Measurements from ENCODE around the gene FXR2. TPM values are rescaled to one million over a fixed set of nuclear protein-coding genes. Genes with fewer than 3 reads are reported as not detected.

FXR2 gene
- total RNA-seq, 2 experiments from 2014 or later: 29.7 to 36.8 TPM

GRCh38 chr17:7550344-7550743, 64.4 kb downstream of the FXR2 start:
- intact Hi-C loops (cut with micrococcal nuclease): no loop called here
- Mint-ChIP-seq H3K36me3 (ENCODE audit: low read depth) (no peaks in the 10 kb centered on the region), H3K4me1 (ENCODE audit: low read depth) (peaks cover 54% of the 10 kb centered on the region), H3K27ac (no peak overlapping the region), H3K4me3 (no peak overlapping the region), H3K9me3 (no peaks in the 10 kb centered on the region), H3K27me3 (ENCODE audit: low read depth) (no peaks in the 10 kb centered on the region)
- no peak for DNase-seq
- CTCF ChIA-PET: interaction anchor here (0.6 to 2.5 kb wide), 2 partner anchors 10 to 27 kb away, joined by 3 to 14 read pairs; no protein-coding TSS in a partner anchor

- peak; percentile 54 for DNase-seq
- H3K27ac Mint-ChIP-seq: peak overlapping the region; percentile 25
- H3K36me3 Mint-ChIP-seq (ENCODE audit: low read depth): no peaks in the 10 kb centered on the region
- H3K27me3 Mint-ChIP-seq (ENCODE audit: low read depth): no peaks in the 10 kb centered on the region
- peaks cover 51% of the 10 kb centered on the region for H3K4me1 Mint-ChIP-seq (ENCODE audit: low read depth)
- intact Hi-C loops (cut with micrococcal nuclease): loop anchor here (1.0 to 2.0 kb wide), 4 partner anchors 12 to 114 kb away; partner anchors contain the start of genes POLR2A, SENP3 and TMEM102
- no peaks in the 10 kb centered on the region for H3K9me3 Mint-ChIP-seq
- CTCF ChIA-PET: interaction anchor here (0.6 to 2.5 kb wide), 4 partner anchors 11 to 293 kb away, joined by 3 to 14 read pairs (median 4); no protein-coding TSS in a partner anchor
- H3K4me3 Mint-ChIP-seq: peak overlapping the region; percentile 65
These were observed 65.2 kb downstream of the FXR2 start for GRCh38 chr17:7549401-7550055.

- DNase-seq: peak; percentile 69
- CTCF ChIA-PET: interaction anchor here (0.6 to 2.5 kb wide), 5 partner anchors 12 to 292 kb away, joined by 3 to 14 read pairs (median 5); no protein-coding TSS in a partner anchor
- intact Hi-C loops (cut with micrococcal nuclease): loop anchor here (1.0 to 2.0 kb wide), 4 partner anchors 13 to 113 kb away; partner anchors contain the start of genes POLR2A, SENP3 and TMEM102
- peak within 1 kb of the TSS; percentile 33 for H3K27ac Mint-ChIP-seq
- no peaks in the 10 kb centered on the region for H3K27me3 Mint-ChIP-seq (ENCODE audit: low read depth)
- H3K4me3 Mint-ChIP-seq: peak within 1 kb of the TSS; percentile 77
- no peaks in the 10 kb centered on the region for H3K9me3 Mint-ChIP-seq
- peaks cover 47% of the 10 kb centered on the region for H3K4me1 Mint-ChIP-seq (ENCODE audit: low read depth)
- H3K36me3 Mint-ChIP-seq (ENCODE audit: low read depth): no peaks in the 10 kb centered on the region
These were observed 65.9 kb downstream of the FXR2 start, which contains the start of gene TNFSF12 for GRCh38 chr17:7548585-7549400. Gene TNFSF12 (plus strand): TSS chr17:7549058. CDS start chr17:7549154, 96 bp downstream.

GRCh38 chr17:7544911-7545310, 69.8 kb downstream of the FXR2 start:
- no peak overlapping the region for H3K27ac Mint-ChIP-seq
- H3K4me3 Mint-ChIP-seq: no peak overlapping the region
- intact Hi-C loops (cut with micrococcal nuclease): no loop called here
- H3K9me3 Mint-ChIP-seq: no peaks in the 10 kb centered on the region
- CTCF ChIA-PET: no interaction called here
- no peak for DNase-seq
- H3K36me3 Mint-ChIP-seq (ENCODE audit: low read depth): no peaks in the 10 kb centered on the region
- no peaks in the 10 kb centered on the region for H3K27me3 Mint-ChIP-seq (ENCODE audit: low read depth)
- H3K4me1 Mint-ChIP-seq (ENCODE audit: low read depth): peaks cover 14% of the 10 kb centered on the region

Other genes with a start within 250 kb of the FXR2 start
- 1 to 10 TPM; 4.0 to 4.8 TPM for gene TNK1, start 233.8 kb downstream of the FXR2 start, total RNA-seq
- gene PLSCR3, start 220.4 kb downstream of the FXR2 start, total RNA-seq: 10 to 100 TPM; 58.6 to 59.4 TPM
- gene TMEM256, start 210.8 kb downstream of the FXR2 start, total RNA-seq: 10 to 100 TPM; 65.6 to 66.3 TPM
- gene NLGN2, start 207.1 kb downstream of the FXR2 start, total RNA-seq: 1 to 10 TPM; 7.7 to 8.9 TPM
- gene SPEM1, start 194.6 kb downstream of the FXR2 start, total RNA-seq: not detected
- not detected for gene SPEM2, start 189.3 kb downstream of the FXR2 start, total RNA-seq
- gene SPEM3, start 186.0 kb downstream of the FXR2 start, total RNA-seq: not detected
- 1 to 10 TPM; 3.3 to 3.5 TPM for gene TMEM102, start 179.5 kb downstream of the FXR2 start, total RNA-seq
- gene FGF11, start 175.4 kb downstream of the FXR2 start, total RNA-seq: 1 to 10 TPM; 1.3 to 1.6 TPM
- gene CHRNB1, start 169.8 kb downstream of the FXR2 start, total RNA-seq: 1 to 10 TPM; 5.1 to 5.9 TPM
- gene ZBTB4, start 135.3 kb downstream of the FXR2 start, total RNA-seq: 1 to 10 TPM; 9.2 to 9.4 TPM
- not detected for gene SLC35G6, start 133.5 kb downstream of the FXR2 start, total RNA-seq
- gene POLR2A, start 130.5 kb downstream of the FXR2 start, total RNA-seq: 100 to 1,000 TPM; 204 to 205 TPM
- 1 to 10 TPM; 5.8 to 7.4 TPM for gene TNFSF12, start 65.8 kb downstream of the FXR2 start, total RNA-seq
- gene TNFSF13, start 56.1 kb downstream of the FXR2 start, total RNA-seq: 1 to 10 TPM; 2.1 to 2.6 TPM
- gene SENP3, start 53.0 kb downstream of the FXR2 start, total RNA-seq: 10 to 100 TPM; 43.2 to 46.9 TPM
- 10 to 100 TPM; 11.6 to 12.6 TPM for gene CD68, start 35.3 kb downstream of the FXR2 start, total RNA-seq
- 10 to 100 TPM; 48.8 to 53.5 TPM for gene MPDU1, start 31.0 kb downstream of the FXR2 start, total RNA-seq
- gene SOX15, start 24.8 kb downstream of the FXR2 start, total RNA-seq: under 1 TPM in 1 of 2 experiments, not detected in 1; 0.20 TPM
- gene SAT2, start 12.9 kb upstream of the FXR2 start, total RNA-seq: 10 to 100 TPM; 14.3 to 16.9 TPM
- gene SHBG, start 15.2 kb upstream of the FXR2 start, total RNA-seq: not detected
- under 1 TPM; 0.14 to 0.30 TPM for gene ATP1B2, start 36.0 kb upstream of the FXR2 start, total RNA-seq
- gene TP53, start 72.6 kb upstream of the FXR2 start, total RNA-seq: 100 to 1,000 TPM; 148 to 149 TPM
- gene WRAP53, start 73.6 kb upstream of the FXR2 start, total RNA-seq: 10 to 100 TPM; 13.7 to 14.7 TPM
- gene EFNB3, start 90.3 kb upstream of the FXR2 start, total RNA-seq: not detected
- gene DNAH2, start 102.8 kb upstream of the FXR2 start, total RNA-seq: not detected
- gene KDM6B, start 219.3 kb upstream of the FXR2 start, total RNA-seq: 10 to 100 TPM; 22.7 to 24.1 TPM
- gene TMEM88, start 240.2 kb upstream of the FXR2 start, total RNA-seq: 1 to 10 TPM; 1.2 to 1.5 TPM
- 10 to 100 TPM; 75.0 to 75.3 TPM for gene NAA38, start 242.7 kb upstream of the FXR2 start, total RNA-seq
- gene CYB5D1, start 243.1 kb upstream of the FXR2 start, total RNA-seq: 1 to 10 TPM; 6.1 to 6.5 TPM

All from activated naive CD4-positive, alpha-beta T cell treated with anti-CD3 and anti-CD28 coated beads for 36 hours (primary cell).